GM19372 (cell line): ENCODE measurements around the gene CBX6.

Experiments used
- ATAC-seq: cut with Tn5 transposase; IDR thresholded peaks from one replicate; pipeline ENCODE4 v1.9.1; 2021; ENCODE audit warnings: mild to moderate bottlenecking, low read depth, moderate library complexity; ENCODE audit not compliant: unreplicated experiment

The CBX6 gene

GRCh38 chr22:38841635-38842034 is 30.4 kb downstream of the CBX6 start:
- ATAC-seq: no peak

- ATAC-seq: no peak
Measured at GRCh38 chr22:38841211-38841610, 30.8 kb downstream of the CBX6 start.

GRCh38 chr22:38840129-38840528 is 31.9 kb downstream of the CBX6 start:
- ATAC-seq: no peak

GRCh38 chr22:38839686-38840085 is 32.3 kb downstream of the CBX6 start:
- ATAC-seq: no peak

GRCh38 chr22:38837414-38837928 is 34.5 kb downstream of the CBX6 start:
- no peak for ATAC-seq

- ATAC-seq: no peak
Measured at GRCh38 chr22:38835888-38836301, 36.1 kb downstream of the CBX6 start.

- ATAC-seq: no peak
Measured at GRCh38 chr22:38834991-38835390, 37.0 kb downstream of the CBX6 start.

DNA sequence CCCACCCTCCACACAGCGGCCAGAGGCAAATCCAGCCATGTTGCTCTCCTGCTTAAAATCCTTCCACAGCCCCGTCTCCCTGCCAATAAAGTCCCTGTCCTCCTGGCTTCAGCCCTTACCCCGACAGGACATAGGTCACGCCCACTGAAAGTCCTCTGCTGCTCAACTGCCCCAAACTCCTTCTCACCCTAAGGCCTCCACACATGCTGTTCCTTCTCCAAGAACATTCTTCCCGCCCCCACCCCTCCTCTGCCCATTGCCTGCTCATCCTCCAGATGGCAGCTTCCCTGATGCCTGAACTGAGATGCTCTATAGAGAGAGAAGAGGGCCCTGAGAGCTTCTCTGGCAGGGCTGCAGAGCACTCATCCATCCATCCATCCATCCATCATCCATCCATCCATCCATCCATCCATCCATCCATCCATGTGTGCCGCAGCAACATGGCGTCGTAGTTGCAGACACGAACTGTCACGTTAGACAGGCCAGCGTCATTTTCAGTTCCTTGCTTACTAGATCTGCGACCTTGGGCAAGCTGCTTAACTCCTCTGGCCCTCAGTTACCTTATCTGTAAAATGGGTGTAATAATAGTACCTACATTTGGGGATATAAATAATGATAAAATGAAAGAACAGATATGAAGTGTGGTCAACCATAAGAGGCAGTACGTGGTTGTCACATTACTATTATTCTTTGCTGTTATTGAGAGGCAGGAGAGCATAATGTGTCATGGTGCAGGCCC is 37.6 kb downstream of the CBX6 start:
- ATAC-seq: no peak

GRCh38 chr22:38833061-38833460 is 39.0 kb downstream of the CBX6 start:
- ATAC-seq: no peak

DNA sequence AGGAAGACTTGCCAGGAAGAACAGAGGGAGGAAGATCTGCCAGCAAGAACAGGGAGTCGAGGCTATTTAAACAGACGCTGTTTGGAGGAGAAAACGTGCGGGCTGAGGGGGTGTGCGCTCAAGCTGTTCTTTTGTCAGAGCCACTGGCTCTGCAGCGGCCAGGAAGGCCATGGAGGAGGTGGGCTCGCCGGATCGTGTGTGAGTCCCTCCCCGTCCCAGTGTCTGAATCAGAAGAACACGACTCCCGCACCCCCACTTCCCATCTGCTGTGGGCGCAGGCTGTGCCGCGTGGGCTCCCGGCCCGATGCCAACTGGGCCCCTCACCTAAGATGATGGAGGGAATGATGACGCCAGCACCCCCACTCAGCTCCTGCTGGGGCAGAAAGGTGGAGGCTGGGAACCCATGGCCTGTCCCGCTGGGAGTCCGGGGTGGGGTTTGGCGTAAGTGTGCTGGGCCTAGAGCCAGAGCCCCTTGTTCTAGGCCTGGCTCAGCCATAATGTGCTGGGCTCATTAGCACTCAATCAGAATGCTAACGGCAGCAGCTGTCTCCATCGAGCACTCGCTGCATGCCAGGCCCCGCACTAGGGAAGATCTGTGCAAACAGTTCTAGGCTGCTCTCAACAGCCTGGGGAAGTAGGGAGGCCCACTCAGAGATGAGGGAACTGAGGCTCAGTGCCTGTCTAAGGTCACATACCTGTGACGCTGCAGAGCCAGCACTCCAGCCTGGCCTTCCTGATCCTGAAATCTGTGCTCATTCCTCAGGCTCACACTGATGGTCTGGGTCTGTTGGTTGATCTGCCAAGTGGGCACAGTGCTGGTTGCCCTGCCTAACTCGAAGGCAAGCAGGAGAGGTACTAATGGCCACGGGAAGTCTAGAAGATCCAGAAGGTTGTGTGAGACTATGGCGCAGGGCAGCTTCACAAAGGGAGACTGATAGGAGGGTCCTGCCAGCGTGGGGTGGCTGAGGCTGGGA is 39.7 kb downstream of the CBX6 start:
- ATAC-seq: no peak

GRCh38 chr22:38831166-38831945 is 40.7 kb downstream of the CBX6 start:
- no peak for ATAC-seq

DNA sequence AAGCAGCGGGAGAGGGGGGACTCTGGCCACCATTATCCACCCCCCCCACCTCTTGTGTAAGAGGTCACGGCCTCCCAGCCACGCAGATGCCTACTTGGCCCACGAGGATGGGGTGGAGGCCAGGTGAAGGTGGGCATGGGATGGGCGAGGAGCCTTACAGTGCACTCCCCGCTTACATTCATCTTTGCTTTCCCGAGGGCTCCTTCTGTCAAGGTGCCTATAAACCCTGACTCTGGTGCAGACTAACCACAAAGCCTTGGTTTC is 41.2 kb downstream of the CBX6 start:
- no peak for ATAC-seq

DNA sequence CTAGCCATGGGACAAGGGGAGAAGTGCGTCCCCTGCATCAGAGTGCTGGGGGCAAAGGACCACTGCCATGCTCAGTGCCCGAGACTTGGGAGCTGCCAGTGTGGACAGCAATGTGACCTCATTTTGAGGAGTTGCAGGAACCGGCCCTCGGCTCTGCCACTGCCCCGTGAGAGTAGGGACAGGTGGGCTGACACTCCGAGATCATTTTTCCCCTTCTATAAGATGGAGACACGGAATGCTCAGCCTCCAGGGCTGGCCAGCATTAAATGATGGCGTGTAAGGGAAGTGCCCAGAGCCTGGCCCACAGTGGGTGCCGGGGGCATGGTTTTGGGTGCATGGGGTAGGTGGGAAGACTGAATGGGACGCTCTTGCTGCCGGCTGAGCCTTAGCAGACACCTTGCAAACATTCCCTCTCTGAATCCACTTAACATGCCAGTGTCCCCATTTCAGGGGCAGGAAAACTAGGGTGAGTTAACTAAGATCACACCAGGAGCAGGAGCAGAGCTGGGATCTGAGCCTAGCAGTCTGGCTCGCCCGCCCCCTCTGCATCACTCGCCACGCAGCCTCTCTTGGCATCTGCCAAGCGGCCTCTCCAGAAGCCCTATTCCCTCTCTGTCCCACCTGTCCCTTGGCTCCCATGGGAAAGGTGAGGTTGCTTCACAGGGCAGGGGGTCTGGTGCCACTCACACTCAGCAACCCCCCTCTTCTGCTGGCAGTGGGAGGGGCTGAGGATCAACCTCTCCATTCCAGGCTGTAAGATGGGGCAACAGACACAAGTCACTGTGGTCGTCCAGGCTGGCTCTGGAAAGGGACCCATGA is 41.8 kb downstream of the CBX6 start:
- no peak for ATAC-seq

DNA sequence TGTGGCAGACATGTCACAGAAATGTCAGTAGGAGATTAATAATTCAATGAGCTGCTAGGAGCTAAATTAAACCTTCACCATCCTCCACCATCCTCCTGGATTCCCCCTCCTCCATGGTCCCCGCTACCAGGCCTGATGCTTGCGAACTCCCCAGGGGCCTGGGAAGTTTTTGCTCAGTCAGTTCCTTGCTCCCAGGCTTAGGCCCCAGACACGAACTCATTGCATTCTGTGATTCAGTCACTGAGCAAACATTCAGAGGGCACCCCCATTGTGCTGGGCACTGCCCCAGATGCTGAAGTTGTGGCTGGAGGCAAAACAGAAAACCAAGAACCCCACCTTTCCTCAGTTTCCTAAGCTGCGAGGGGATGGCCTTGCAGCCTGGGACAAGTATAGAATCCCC is 42.5 kb downstream of the CBX6 start:
- no peak for ATAC-seq

GRCh38 chr22:38828616-38829205 is 43.3 kb downstream of the CBX6 start:
- no peak for ATAC-seq

- no peak for ATAC-seq
Measured at GRCh38 chr22:38828191-38828590, 43.8 kb downstream of the CBX6 start.

DNA sequence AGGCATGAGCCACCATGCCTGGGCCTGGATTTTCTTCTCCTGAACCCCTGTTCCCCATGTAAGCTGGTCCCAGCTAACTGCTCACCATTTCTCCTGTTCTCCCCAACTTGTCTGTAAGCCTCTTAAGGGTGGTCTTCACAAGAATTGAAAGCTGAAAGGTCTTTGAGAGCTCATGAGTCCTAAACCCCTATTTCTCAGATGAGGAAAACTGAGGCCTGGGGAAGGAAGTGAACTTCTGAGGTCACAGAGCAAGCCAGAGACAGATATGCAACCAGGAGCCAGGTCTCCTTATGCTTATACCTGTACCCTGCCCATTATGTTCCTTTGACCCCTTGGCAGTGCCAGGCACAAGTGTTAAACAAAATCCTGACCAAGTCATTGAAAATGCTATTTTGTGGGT is 44.5 kb downstream of the CBX6 start:
- no peak for ATAC-seq

DNA sequence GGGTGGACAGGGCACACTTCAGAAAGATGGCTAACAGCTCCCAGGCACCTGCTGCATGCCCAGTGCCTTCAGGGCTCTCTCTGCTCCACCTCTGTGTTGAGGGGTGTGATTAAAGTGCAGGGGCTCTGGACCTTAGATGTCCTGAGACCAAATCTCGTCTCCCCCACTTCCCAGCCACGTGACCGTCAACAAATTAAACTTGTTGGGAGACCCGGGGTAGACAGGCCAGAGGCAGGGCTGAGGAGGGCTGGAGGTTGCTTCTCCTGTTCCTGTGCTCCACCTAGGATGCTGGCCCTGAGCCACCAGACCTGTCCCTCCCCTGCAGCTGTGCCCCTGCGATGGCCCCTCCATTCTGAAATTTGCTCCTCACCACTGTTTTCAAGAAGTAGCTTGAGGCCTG is 45.2 kb downstream of the CBX6 start:
- no peak for ATAC-seq

DNA sequence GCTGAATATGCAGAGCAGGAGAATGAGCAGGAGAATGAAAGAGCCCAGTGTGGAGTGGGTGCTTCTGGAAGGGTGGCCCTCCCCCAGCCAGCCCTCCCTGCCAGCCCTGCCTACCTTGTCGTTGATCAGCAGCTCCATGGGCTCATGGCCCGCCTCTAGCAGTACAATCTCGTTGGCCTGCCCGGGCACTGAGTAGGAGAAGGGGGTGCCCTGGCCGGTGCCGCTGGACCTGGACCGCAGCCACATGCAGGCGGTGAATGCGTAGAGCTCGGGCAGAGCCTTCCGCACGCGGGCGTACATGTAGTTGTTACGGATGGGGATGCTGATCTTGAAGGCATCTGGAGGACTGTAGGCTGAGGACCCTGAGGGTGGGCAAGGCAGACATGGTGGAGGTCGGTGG is 45.6 kb downstream of the CBX6 start:
- ATAC-seq: no peak

DNA sequence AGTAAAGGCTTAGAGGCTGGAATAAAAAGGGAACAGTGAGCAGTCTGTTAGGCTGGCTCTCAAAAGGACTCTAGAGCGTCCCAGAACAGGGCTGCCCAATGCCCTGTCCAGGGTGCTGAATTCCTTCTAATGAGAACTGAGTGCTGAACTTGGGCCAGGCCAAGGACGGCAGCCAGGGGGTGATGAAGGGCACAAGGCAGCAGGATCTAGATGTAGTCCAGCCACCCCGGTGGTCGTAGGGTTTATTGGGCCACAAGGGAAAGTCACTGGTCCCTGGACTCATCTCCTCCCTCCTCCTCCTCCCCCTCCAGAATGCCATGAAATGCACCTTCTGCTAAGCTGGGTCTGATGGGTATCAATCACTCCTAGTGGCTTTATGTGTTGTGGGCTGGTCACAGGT is 47.4 kb downstream of the CBX6 start:
- ATAC-seq: no peak
